NCI-H446 treated with DMSO at 0.1 percent for 48 hours (cell line): ENCODE data around the gene CCM2.
"Not testable (repeated sequence)": the region's sequence is repeated elsewhere in the genome, so short reads cannot be mapped to it uniquely, and the experiment has no call there.

Experiments used
- DNase-seq: peaks from one replicate; lab custom pipeline; 2025; lab: John Stamatoyannopoulos, UW

Gene CCM2

GRCh38 chr7:45100761-45101480 lies 100.9 kb downstream of the CCM2 start:
- DNase-seq = no peak

DNA sequence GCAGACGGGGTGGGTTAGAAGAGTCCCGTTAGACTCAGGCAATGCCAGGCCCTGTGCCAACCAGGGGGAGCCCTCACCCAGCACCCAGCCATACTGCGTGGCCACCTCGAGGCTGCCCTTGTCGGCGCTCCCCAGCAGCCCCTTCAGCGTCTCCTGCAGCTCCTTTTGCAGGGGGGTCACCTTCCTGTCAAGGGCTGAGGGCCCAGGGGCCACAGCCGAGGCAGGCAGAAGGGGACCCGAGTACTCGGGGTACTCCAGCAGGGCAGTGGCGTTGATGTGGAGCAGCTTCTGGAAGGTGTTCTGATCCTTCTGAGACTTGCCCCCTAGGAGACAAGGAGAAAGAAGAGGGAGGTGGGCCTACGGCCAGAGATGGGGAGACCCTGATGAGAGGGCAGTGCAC lies 101.7 kb downstream of the CCM2 start:
- DNase-seq = no peak

- DNase-seq = no peak
Measured at GRCh38 chr7:45102785-45103712, 103.0 kb downstream of the CCM2 start.

DNA sequence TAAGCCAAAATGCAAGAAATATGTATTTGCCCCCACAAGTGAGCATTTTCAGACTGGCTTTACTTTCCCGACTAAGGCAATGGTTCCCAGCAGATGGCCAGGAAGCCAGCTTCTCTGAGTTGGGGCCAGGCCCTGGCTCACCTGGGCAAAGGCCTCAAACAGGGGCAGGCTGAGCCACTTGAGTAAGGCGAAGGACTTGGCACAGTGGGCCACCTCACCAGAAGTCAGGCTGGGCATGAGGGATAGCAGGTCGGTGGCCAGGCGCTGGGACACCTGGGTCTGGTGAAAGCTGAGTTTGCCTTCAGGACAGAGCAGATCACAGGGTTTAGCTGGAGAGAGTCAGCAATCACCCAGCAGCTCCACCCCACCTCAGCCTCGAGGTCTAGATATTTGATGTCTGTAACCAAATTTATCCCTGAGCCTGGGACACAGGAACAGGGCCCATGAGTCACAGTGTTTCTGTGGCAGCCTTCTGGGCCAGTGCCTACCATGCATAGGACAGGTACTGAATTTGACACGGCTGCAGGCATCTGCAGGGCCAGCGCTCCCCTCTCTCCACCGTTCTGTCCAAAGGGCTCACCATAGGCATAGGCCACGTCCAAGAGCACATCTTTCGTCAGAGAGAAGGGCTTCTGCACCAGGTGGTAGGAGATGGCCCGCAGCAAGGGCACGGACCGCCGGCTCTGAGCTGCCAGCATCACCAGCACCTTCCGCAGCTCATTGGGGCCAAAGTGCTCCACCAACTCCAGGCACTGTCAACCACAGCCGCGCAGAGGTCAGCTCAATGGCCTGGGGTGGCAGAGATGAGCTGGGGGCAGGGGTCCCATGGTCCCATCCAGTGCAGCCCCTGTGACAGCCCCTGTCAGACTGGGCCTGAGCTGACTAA lies 104.2 kb downstream of the CCM2 start:
- DNase-seq = no peak

DNA sequence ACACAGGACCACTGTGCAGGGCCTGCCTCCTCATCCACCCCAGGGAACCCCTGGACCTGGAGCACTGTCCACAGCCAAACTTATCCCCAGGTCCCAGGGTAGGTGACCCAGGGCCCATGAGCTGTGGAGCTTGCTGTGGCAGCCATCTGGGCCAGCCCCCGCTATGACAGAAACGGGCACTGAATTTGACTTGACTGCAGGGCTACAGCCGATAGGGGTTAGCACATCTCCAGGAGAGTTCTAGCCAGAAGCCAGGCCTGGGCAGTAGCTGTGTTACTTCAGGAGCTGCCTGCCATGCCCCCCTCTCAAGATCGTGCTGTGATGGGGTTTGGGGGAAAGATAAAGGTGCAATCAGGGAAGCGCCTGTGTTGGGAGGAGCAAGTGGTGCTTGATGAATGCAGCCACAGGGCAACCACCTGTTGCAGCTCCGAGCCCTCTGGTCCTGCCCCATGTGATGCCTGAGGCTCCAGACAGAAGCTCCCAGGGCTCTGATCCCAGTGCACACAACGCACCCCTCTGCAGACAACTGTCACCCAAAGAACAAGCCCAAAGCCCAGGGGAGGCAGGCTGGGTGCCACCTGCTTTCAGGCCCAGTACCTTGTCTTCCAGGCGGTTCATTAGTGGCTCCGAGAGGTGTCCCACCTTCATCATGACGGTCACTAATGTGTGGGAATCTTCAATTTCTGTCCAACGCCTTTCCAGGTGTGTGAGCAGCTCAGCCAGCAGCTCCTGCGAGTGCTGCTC lies 105.0 kb downstream of the CCM2 start:
- no peak for DNase-seq

DNA sequence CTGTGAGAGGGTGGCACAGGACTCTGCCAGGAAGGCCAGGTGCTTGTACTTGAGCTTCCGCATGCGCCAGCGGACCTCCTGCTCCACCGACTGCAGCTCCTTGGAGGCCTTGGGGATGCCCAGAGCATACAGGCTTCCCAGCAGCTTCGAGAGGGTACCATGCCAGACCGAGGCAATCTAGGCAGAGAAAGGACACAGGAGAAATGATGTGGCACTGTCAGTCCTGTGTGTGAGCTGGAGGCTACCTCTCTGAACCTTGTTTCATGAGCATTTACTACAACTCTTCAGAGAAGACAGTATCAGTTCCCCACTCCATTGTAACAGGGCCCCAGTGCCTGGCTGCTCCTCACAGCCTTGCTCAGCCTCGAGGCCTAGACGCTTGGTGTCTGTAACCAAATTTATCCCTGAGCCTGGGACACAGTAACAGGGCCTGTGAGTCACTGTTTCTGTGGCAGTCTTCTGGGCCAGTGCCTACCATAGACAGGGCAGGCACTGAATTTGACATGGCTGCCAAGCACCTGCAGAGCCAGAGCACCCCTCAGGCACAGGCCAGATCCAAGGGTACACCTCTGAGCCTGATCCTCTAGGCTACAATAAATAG lies 105.7 kb downstream of the CCM2 start:
- no peak for DNase-seq

GRCh38 chr7:45106820-45107219 lies 106.8 kb downstream of the CCM2 start:
- DNase-seq = no peak

GRCh38 chr7:45107356-45107755 lies 107.4 kb downstream of the CCM2 start:
- DNase-seq = no peak

- no peak for DNase-seq
Measured at GRCh38 chr7:45108863-45109262, 108.9 kb downstream of the CCM2 start.

DNA sequence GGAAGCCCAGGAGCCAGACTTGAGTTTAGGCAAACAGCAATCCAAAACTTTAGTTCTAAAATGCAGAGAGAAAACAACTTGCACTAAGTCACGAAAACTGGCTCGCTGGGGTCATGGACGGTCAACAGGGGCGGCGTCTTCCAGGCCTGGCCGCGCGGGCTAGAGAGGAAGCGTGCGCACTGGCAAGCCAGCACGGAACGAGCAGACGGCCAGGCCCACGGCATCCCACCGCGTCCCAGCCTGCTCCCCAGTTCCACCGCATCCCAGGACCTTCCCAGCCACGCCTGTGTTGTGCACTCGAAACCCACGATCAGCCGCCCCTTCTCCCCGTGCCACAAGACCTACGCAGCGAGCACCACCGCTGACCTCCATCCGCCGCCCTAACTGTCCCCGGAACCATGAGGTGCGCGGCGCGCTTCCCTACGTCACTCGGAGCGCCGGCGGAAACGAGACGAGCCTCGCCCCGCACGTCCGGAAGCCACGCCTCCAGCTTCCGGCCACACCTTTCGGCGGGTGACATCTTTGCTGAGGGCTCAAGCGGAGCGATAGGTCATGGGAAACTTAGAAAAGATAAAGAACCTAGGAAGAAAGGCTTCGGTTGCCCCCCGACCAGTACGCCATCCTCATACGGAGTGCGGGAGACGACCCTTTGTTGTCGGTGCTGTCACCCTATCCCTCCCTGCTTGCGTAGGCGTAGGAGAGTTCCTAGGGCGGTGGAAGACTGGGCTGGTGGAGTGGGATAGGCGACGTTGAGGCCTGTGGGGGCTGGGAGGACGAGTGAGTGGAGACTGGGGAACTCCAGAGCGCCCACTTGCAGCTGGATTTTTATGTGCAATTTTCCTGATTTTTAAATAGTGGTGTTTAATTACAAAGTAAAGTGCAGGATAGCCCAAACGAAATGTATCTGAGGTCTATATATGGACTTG lies 111.6 kb downstream of the CCM2 start, which contains the start of gene TBRG4:
TBRG4 (minus strand) TSS at position 400 of the 926 bp plus-strand sequence. CDS start 2,460 bp downstream, outside the sequence.
- peak; percentile 90 for DNase-seq

- DNase-seq = no peak
Measured at GRCh38 chr7:45112648-45113047, 112.6 kb downstream of the CCM2 start.

GRCh38 chr7:45114257-45114656 lies 114.3 kb downstream of the CCM2 start:
- not testable (repeated sequence) for DNase-seq

- no peak for DNase-seq
Measured at GRCh38 chr7:45114926-45115325, 114.9 kb downstream of the CCM2 start.

- DNase-seq = no peak
Measured at GRCh38 chr7:45116048-45116447, 116.0 kb downstream of the CCM2 start.

DNA sequence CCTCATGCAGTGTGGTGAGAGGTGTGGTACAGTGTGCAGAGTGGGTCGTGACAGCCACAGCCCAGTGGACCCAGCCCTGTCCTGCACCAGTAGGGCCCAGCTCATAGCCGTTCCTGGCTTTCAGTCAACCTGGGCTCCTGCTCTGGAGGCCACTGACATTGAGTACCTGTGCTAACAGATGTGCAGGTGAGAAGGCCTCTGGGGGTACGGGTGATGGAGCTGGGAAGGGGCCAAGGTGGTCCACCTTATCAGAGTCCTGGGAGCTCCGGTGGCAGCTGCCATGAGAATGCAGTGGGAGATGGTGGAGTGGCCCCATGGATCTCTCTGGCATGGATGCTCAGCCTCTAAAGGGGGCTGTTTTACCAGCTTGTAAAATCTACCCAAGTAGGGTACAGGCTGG lies 117.6 kb downstream of the CCM2 start:
- DNase-seq = no peak

- no peak for DNase-seq
Measured at GRCh38 chr7:45118292-45118691, 118.3 kb downstream of the CCM2 start.

- DNase-seq = no peak
Measured at GRCh38 chr7:45118889-45119331, 118.9 kb downstream of the CCM2 start.

DNA sequence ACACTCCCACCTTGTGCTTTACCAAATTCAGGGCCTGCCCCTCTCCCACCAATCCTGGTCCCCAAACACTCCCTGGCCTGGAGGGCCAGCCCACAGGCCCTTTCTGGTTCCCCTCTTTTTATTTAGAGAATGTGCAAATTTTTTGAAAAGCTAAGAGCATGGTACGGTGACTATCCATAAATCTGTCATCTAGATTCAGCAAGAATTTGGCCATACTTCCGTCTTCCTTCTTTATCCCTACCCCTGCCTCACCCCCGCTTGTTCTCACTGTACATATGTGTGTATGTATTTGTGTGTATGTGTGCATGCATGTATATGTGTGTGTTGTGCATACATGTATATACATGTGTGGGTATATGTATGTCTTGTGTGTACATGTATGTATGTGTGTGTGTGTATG lies 119.5 kb downstream of the CCM2 start:
- no peak for DNase-seq

DNA sequence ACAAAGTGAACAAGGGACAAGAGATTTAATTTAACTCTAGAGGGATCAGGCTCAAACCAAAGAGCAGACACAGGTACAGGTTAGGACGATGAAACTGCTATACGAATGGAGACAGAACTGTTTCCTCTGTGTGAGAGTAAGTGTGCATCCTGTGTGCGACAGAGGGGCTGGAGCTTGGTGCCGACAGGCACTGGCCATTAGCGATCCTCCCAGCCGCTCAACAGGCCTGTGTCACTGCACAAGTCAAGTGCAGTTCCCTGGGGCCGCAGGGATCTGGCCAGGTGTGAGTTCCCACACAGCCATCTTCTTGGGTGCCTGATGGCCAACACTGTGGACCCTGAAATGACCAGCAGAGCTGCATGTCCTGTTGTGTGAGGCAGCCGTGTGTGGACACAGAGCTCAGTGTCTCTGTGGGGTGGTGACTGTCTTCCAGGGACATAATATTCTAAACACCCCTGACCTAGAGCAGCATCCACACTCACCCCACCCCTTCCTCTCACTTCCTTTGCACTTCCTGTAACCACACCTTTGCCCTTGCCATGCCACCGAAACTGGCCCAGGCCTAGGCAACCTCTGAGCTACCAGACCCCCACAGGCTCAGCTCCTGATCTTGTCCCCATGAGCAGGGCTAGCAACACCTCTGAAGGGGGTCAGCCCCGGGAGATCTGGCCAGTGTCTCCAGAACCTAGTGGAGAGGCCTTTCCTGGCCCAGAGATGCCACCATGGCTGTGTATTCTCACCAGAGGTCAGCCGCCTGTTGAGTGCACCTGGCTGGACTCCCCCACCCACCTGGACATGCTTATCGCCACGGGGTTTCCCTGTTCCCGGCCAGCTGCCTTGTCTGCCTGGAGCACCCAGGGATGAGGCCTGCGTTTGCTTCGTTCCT lies 123.2 kb downstream of the CCM2 start:
- no peak for DNase-seq
